Measurements from ENCODE around the gene C16orf86.

Gene C16orf86

GRCh38 chr16:67709050-67709449 lies 42.4 kb downstream of the C16orf86 start:
- Histone ChIP-seq H3K27ac (ENCODE audit: low read length) (no peak overlapping the region), H3K9me2 (replicated peaks; ENCODE audit: insufficient read depth, low read length) (no peaks in the 10 kb centered on the region), H4K20me1 (ENCODE audit: insufficient read depth, low read length) (0 out of 2 replicates have a peak, but pooled peaks cover 2% of the 10 kb centered on the region), H3K9me3 (replicated peaks; ENCODE audit: insufficient read depth, low read length) (no peaks in the 10 kb centered on the region), H3K4me2 (ENCODE audit: low read depth, low read length) (no peak overlapping the region), H3K9ac (ENCODE audit: low read length) (no peak overlapping the region), H2AFZ (ENCODE audit: low read length) (no peak overlapping the region), H3K27me3 (replicated peaks; ENCODE audit: insufficient read depth, low read length) (no peaks in the 10 kb centered on the region), H3K4me3 (ENCODE audit: low read length) (no peak overlapping the region), H3K79me2 (ENCODE audit: low read length) (peaks cover 54% of the 10 kb centered on the region), H3F3A (ENCODE audit: insufficient read depth, low read length) (no peaks in the 10 kb centered on the region), H3K4me1 (ENCODE audit: low read length) (no peaks in the 10 kb centered on the region), H3K36me3 (replicated peaks; ENCODE audit: insufficient read depth, low read length) (no peaks in the 10 kb centered on the region; the same call in 1 of the 2 replicates)
- TF ChIP-seq EZH2 (optimal IDR thresholded peaks at IDR 0.05; ENCODE audit: low read depth, low read length) (no peak), EZH2phosphoT487 (IDR thresholded peaks at IDR 0.05; ENCODE audit: low read length) (no peak), CTCF (IDR thresholded peaks at IDR 0.05; ENCODE audit: low read length) (no peak)
- no peak for DNase-seq

- peaks cover 63% of the 10 kb centered on the region for H3K79me2 ChIP-seq (ENCODE audit: low read length)
- DNase-seq, result no peak
- no peak overlapping the region for H2AFZ ChIP-seq (ENCODE audit: low read length)
- TF ChIP-seq CTCF (IDR thresholded peaks at IDR 0.05; ENCODE audit: low read length) (no peak), EZH2phosphoT487 (IDR thresholded peaks at IDR 0.05; ENCODE audit: low read length) (no peak), EZH2 (optimal IDR thresholded peaks at IDR 0.05; ENCODE audit: low read depth, low read length) (no peak)
- no peak overlapping the region for H3K9ac ChIP-seq (ENCODE audit: low read length)
- H3F3A ChIP-seq (ENCODE audit: insufficient read depth, low read length), result no peaks in the 10 kb centered on the region
- H3K36me3 ChIP-seq (replicated peaks; ENCODE audit: insufficient read depth, low read length), result no peaks in the 10 kb centered on the region
- no peak overlapping the region for H3K4me2 ChIP-seq (ENCODE audit: low read depth, low read length)
- no peaks in the 10 kb centered on the region for H3K9me3 ChIP-seq (replicated peaks; ENCODE audit: insufficient read depth, low read length)
- no peaks in the 10 kb centered on the region for H3K4me1 ChIP-seq (ENCODE audit: low read length)
- no peak overlapping the region for H3K27ac ChIP-seq (ENCODE audit: low read length)
- no peaks in the 10 kb centered on the region for H3K9me2 ChIP-seq (replicated peaks; ENCODE audit: insufficient read depth, low read length)
- H3K4me3 ChIP-seq (ENCODE audit: low read length), result no peak overlapping the region
- 0 out of 2 replicates have a peak, but pooled peaks cover 2% of the 10 kb centered on the region for H4K20me1 ChIP-seq (ENCODE audit: insufficient read depth, low read length)
- no peaks in the 10 kb centered on the region for H3K27me3 ChIP-seq (replicated peaks; ENCODE audit: insufficient read depth, low read length)
Observed at GRCh38 chr16:67710607-67711006, 44.0 kb downstream of the C16orf86 start.

- H4K20me1 ChIP-seq (ENCODE audit: insufficient read depth, low read length), result 0 out of 2 replicates have a peak, but pooled peaks cover 2% of the 10 kb centered on the region
- H3K9me2 ChIP-seq (replicated peaks; ENCODE audit: insufficient read depth, low read length), result no peaks in the 10 kb centered on the region
- no peak overlapping the region for H3K9ac ChIP-seq (ENCODE audit: low read length)
- H3K4me3 ChIP-seq (ENCODE audit: low read length), result no peak overlapping the region
- H3K27me3 ChIP-seq (replicated peaks; ENCODE audit: insufficient read depth, low read length), result no peaks in the 10 kb centered on the region
- H3K4me2 ChIP-seq (ENCODE audit: low read depth, low read length), result no peak overlapping the region
- no peak overlapping the region for H3K27ac ChIP-seq (ENCODE audit: low read length)
- H3K4me1 ChIP-seq (ENCODE audit: low read length), result peaks cover 8% of the 10 kb centered on the region; the same call in 1 of the 2 replicates
- no peaks in the 10 kb centered on the region for H3F3A ChIP-seq (ENCODE audit: insufficient read depth, low read length)
- TF ChIP-seq EZH2phosphoT487 (IDR thresholded peaks at IDR 0.05; ENCODE audit: low read length) (no peak), EZH2 (optimal IDR thresholded peaks at IDR 0.05; ENCODE audit: low read depth, low read length) (no peak), CTCF (IDR thresholded peaks at IDR 0.05; ENCODE audit: low read length) (no peak)
- DNase-seq, result no peak
- no peaks in the 10 kb centered on the region for H3K9me3 ChIP-seq (replicated peaks; ENCODE audit: insufficient read depth, low read length)
- peaks cover 75% of the 10 kb centered on the region for H3K79me2 ChIP-seq (ENCODE audit: low read length)
- no peak overlapping the region for H2AFZ ChIP-seq (ENCODE audit: low read length)
- no peaks in the 10 kb centered on the region for H3K36me3 ChIP-seq (replicated peaks; ENCODE audit: insufficient read depth, low read length)
Observed at GRCh38 chr16:67713647-67714273, 47.1 kb downstream of the C16orf86 start.

Data from MM.1S (cell line).